ENCODE results near the gene C1QTNF5. TPM values are rescaled to one million over a fixed set of nuclear protein-coding genes. Genes with fewer than 3 reads are reported as not detected.

C1QTNF5 gene
- total RNA-seq, 1 experiment from 2014 or later = not detected

DNA sequence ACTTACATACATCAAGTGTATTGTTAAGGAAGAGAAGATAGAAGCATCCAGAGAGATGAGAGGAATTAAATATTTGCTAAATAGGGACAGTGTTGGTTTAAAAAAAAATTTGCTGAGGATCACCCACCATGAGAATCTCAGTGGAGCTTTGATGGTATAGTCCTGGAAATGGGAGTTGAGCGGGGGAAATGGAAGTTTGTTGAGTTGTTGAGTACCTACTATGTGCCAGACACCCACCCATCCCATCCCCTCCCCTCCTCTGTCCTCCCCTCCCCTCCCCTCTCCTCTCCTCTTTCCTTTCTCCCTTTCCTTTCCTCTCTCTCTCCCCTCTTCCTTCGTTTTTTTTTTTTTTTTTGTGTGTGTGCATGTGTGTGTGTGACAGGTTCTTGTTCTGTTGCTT, 10.5 kb upstream of the C1QTNF5 start:
- ChIA-PET POLR2A (interaction anchor here (0.6 kb wide), 1 partner anchor 127 kb away, joined by 3 read pairs; no protein-coding TSS in a partner anchor), CTCF (interaction anchor here (1.0 kb wide), 1 partner anchor 146 kb away, joined by 4 read pairs; no protein-coding TSS in a partner anchor)
- H3K4me1 Mint-ChIP-seq (ENCODE audit: insufficient read depth, unreplicated experiment) = peaks cover 7% of the 10 kb centered on the region
- no peak overlapping the region for H3K27ac Mint-ChIP-seq (ENCODE audit: low read depth, unreplicated experiment)
- no peak for DNase-seq (ENCODE audit: unreplicated experiment)
- BruUV-seq (replicated peaks) = no TSS peak
- H3K9me3 Mint-ChIP-seq (ENCODE audit: unreplicated experiment) = no peaks in the 10 kb centered on the region
- intact Hi-C loops (cut with micrococcal nuclease) = no loop called here
- TF ChIP-seq, protein P1, sequence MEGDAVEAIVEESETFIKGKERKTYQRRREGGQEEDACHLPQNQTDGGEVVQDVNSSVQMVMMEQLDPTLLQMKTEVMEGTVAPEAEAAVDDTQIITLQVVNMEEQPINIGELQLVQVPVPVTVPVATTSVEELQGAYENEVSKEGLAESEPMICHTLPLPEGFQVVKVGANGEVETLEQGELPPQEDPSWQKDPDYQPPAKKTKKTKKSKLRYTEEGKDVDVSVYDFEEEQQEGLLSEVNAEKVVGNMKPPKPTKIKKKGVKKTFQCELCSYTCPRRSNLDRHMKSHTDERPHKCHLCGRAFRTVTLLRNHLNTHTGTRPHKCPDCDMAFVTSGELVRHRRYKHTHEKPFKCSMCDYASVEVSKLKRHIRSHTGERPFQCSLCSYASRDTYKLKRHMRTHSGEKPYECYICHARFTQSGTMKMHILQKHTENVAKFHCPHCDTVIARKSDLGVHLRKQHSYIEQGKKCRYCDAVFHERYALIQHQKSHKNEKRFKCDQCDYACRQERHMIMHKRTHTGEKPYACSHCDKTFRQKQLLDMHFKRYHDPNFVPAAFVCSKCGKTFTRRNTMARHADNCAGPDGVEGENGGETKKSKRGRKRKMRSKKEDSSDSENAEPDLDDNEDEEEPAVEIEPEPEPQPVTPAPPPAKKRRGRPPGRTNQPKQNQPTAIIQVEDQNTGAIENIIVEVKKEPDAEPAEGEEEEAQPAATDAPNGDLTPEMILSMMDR (IDR thresholded peaks at IDR 0.05; ENCODE audit: unreplicated experiment) = no peak
- H3K27me3 Mint-ChIP-seq (ENCODE audit: insufficient read depth, unreplicated experiment) = peaks cover 17% of the 10 kb centered on the region
- no peaks in the 10 kb centered on the region for H3K36me3 Mint-ChIP-seq (ENCODE audit: insufficient read depth, unreplicated experiment)
- no peak overlapping the region for H3K4me3 Mint-ChIP-seq (ENCODE audit: unreplicated experiment)

DNA sequence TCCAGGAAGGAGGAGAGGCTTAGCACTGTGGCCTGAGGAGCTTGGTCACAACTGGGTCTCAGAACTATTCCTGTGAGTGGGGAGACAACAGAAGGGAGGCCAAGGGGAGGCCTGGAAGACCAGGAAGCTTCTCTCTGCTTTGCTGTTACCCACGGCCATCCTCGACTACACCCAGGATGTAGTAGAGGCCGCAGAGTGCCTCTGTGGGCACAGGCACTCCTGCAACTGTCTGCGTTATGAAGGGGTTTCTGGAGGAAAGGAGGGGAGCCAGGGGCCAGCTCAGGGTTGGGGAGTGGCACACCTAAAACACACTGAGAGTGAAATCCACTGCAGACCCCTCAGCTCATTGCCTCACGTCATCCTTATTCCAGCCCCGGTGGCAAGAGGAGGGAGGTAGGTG, 9.6 kb upstream of the C1QTNF5 start:
- Mint-ChIP-seq H3K4me1 (ENCODE audit: insufficient read depth, unreplicated experiment) (peaks cover 7% of the 10 kb centered on the region), H3K36me3 (ENCODE audit: insufficient read depth, unreplicated experiment) (no peaks in the 10 kb centered on the region), H3K9me3 (ENCODE audit: unreplicated experiment) (no peaks in the 10 kb centered on the region), H3K27ac (ENCODE audit: low read depth, unreplicated experiment) (no peak overlapping the region), H3K27me3 (ENCODE audit: insufficient read depth, unreplicated experiment) (peaks cover 23% of the 10 kb centered on the region), H3K4me3 (ENCODE audit: unreplicated experiment) (no peak overlapping the region)
- CTCF ChIA-PET = interaction anchor here (1.0 to 1.4 kb wide), 2 partner anchors 18 to 145 kb away, joined by 3 to 4 read pairs; no protein-coding TSS in a partner anchor
- TF ChIP-seq, protein P1 (IDR thresholded peaks at IDR 0.05; ENCODE audit: unreplicated experiment) = no peak
- intact Hi-C loops (cut with micrococcal nuclease) = no loop called here
- POLR2A ChIA-PET = no interaction called here
- DNase-seq (ENCODE audit: unreplicated experiment) = no peak
- BruUV-seq (replicated peaks) = no TSS peak

DNA sequence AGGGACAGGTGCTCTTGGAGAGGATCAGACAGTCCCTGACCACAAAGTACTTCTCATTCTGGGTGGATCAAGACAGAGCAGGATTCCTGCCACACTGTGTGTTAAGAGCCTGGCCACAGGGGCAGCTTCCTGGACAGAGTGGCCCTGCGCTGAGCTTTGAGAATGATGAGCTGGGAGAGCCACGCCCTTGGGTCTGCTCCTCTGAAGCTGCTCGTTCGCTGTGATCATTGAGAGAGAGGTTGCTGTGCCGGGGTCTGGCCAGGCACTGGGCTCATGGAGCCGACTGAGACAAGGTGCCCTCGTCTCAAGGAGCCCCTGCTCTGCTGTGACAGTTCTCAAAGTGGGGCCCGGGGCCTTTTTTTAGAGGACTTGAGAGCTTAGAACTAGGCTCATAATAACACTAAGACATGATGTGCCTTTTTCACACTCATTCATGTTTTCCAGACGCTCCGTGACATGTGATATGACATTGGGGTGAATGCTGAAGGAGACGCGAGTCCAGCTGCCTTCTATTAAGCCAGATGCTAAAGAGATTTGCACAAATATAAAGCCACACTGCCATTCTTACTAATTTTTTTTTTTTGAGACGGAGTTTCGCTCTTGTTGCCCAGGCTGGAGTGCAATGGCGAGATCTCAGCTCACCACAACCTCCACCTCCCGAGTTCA, 7.4 kb upstream of the C1QTNF5 start:
- Mint-ChIP-seq H3K9me3 (ENCODE audit: unreplicated experiment) (no peaks in the 10 kb centered on the region), H3K27ac (ENCODE audit: low read depth, unreplicated experiment) (no peak overlapping the region), H3K36me3 (ENCODE audit: insufficient read depth, unreplicated experiment) (no peaks in the 10 kb centered on the region), H3K4me3 (ENCODE audit: unreplicated experiment) (no peak overlapping the region), H3K4me1 (ENCODE audit: insufficient read depth, unreplicated experiment) (peaks cover 6% of the 10 kb centered on the region), H3K27me3 (ENCODE audit: insufficient read depth, unreplicated experiment) (peaks cover 23% of the 10 kb centered on the region)
- POLR2A ChIA-PET = interaction anchor here (0.7 kb wide), 2 partner anchors 14 to 144 kb away, joined by 3 to 4 read pairs; partner anchors contain the start of gene RNF26
- CTCF ChIA-PET = interaction anchor here (0.5 to 5.8 kb wide), 5 partner anchors 8 to 729 kb away, joined by 3 to 30 read pairs (median 9); no protein-coding TSS in a partner anchor
- BruUV-seq (replicated peaks) = no TSS peak
- TF ChIP-seq, protein P1 (IDR thresholded peaks at IDR 0.05; ENCODE audit: unreplicated experiment) = no peak
- intact Hi-C loops (cut with micrococcal nuclease) = no loop called here
- no peak for DNase-seq (ENCODE audit: unreplicated experiment)

DNA sequence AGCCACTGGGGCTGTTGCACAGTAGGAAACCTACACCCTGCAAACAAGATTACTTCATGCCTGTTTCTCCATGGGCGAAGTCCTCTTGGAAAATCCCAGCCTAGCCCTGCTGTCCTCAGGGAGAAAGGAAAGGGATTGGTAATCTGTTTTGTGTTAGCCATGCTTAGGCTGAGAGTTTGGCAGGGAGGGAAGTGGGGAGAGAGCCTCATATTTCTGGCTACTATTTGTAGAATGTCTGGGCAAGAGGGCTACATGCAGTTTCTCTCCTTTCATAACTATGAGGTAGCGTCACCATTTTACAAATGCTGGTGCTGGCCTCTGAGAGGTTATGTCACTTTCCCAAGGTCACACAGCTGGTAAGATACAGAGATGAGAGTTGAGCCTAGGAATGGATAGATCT, 6.6 kb upstream of the C1QTNF5 start:
- H3K9me3 Mint-ChIP-seq (ENCODE audit: unreplicated experiment) = no peaks in the 10 kb centered on the region

More for the DNA sequence above, 6.6 kb upstream of the C1QTNF5 start:
- intact Hi-C loops (cut with micrococcal nuclease) = no loop called here
- Mint-ChIP-seq H3K4me3 (ENCODE audit: unreplicated experiment) (no peak overlapping the region), H3K36me3 (ENCODE audit: insufficient read depth, unreplicated experiment) (no peaks in the 10 kb centered on the region), H3K4me1 (ENCODE audit: insufficient read depth, unreplicated experiment) (no peaks in the 10 kb centered on the region), H3K27ac (ENCODE audit: low read depth, unreplicated experiment) (no peak overlapping the region), H3K27me3 (ENCODE audit: insufficient read depth, unreplicated experiment) (peaks cover 23% of the 10 kb centered on the region)
- ChIA-PET POLR2A (interaction anchor here (0.6 kb wide), 1 partner anchor 187 kb away, joined by 3 read pairs; no protein-coding TSS in a partner anchor), CTCF (interaction anchor here (1.9 to 5.8 kb wide), 3 partner anchors 9 to 26 kb away, joined by 9 to 30 read pairs (median 15); no protein-coding TSS in a partner anchor)
- TF ChIP-seq, protein P1 (IDR thresholded peaks at IDR 0.05; ENCODE audit: unreplicated experiment) = no peak
- no TSS peak for BruUV-seq (replicated peaks)
- DNase-seq (ENCODE audit: unreplicated experiment) = no peak

All from MCF 10A (cell line).